IPS-20b (cell line): ENCODE measurements around the gene PLD1.
"Not testable (repeated sequence)": the region's sequence is repeated elsewhere in the genome, so short reads cannot be mapped to it uniquely, and the experiment has no call there.

ENCODE experiments used
- H3K27ac ChIP-seq: one replicate; pipeline ENCODE4 v1.5.1; 2013; ENCODE audit warnings: low read length
- H3K27me3 ChIP-seq: 2 replicates; pipeline ENCODE4 v1.6.1; 2013; ENCODE audit warnings: mild to moderate bottlenecking, low read length, inconsistent platforms; ENCODE audit not compliant: insufficient read depth
- H3K36me3 ChIP-seq: 2 replicates; pipeline ENCODE4 v1.6.1; 2013; ENCODE audit warnings: low read depth, mild to moderate bottlenecking, inconsistent platforms, low read length, moderate library complexity; ENCODE audit not compliant: insufficient read depth
- H3K4me1 ChIP-seq: 2 replicates; pipeline ENCODE4 v1.6.1; 2013; ENCODE audit warnings: mild to moderate bottlenecking, control low read depth, inconsistent platforms, low read length, moderate library complexity; ENCODE audit not compliant: insufficient read depth
- H3K4me3 ChIP-seq: 2 replicates; pipeline ENCODE4 v1.5.1; 2013; ENCODE audit warnings: mild to moderate bottlenecking, low read length, inconsistent platforms
- H3K9ac ChIP-seq: 2 replicates; pipeline ENCODE4 v1.6.1; 2013; ENCODE audit warnings: low read depth, mild to moderate bottlenecking, inconsistent platforms, low read length, moderate library complexity
- H3K9me3 ChIP-seq: 2 replicates; pipeline ENCODE4 v1.6.1; 2013; ENCODE audit warnings: mild to moderate bottlenecking, low read depth, low read length, inconsistent platforms; ENCODE audit not compliant: insufficient read depth

PLD1 gene

DNA sequence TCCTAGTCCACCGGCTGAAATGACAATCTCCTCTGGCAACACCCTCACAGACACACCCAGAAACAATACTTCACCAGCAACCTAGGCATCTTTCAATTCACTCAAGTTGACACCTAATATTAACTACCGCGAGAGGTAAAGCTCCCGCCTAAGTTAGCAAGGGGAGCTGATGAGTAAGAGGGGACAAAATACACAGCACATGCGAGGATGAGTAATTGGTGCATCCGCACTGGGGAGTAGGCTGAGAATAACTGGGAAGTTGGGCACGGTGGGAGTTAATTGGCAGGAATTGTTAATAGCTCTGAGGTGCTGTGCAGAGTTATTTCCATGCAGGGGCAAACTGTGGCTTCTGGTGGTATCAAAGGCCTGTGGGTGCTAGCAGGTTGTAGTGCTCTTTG, 14.5 kb upstream of the PLD1 start:
- peaks cover 15% of the 10 kb centered on the region; the same call in 1 of the 2 replicates for H3K4me1 ChIP-seq
- H3K27ac ChIP-seq = no peak overlapping the region
- no peak overlapping the region for H3K9ac ChIP-seq
- no peaks in the 10 kb centered on the region for H3K9me3 ChIP-seq
- no peaks in the 10 kb centered on the region for H3K27me3 ChIP-seq
- no peaks in the 10 kb centered on the region for H3K36me3 ChIP-seq
- H3K4me3 ChIP-seq = no peak overlapping the region

DNA sequence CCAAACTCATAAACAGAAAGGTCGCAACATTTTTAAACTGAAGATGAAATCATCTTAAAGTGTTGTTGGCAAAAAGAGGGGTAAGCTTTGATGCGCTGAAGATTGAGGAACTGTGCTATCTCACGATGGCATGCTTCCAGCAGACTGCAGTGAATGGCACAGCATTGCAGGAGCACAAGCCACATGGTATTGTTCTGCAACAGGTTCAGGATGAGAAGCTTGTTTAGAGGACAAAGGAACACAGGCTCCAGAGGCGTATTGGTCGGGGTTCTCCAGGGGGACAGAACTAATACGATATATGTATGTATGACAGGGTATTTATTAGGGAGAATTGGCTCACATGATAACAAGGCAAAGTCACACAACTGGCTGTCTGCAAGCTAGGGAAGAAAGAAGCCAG, 13.8 kb upstream of the PLD1 start:
- Histone ChIP-seq H3K27me3 (no peaks in the 10 kb centered on the region), H3K4me3 (no peak overlapping the region), H3K9me3 (no peaks in the 10 kb centered on the region), H3K9ac (no peak overlapping the region), H3K27ac (no peak overlapping the region), H3K4me1 (peaks cover 13% of the 10 kb centered on the region; the same call in 1 of the 2 replicates), H3K36me3 (no peaks in the 10 kb centered on the region)

DNA sequence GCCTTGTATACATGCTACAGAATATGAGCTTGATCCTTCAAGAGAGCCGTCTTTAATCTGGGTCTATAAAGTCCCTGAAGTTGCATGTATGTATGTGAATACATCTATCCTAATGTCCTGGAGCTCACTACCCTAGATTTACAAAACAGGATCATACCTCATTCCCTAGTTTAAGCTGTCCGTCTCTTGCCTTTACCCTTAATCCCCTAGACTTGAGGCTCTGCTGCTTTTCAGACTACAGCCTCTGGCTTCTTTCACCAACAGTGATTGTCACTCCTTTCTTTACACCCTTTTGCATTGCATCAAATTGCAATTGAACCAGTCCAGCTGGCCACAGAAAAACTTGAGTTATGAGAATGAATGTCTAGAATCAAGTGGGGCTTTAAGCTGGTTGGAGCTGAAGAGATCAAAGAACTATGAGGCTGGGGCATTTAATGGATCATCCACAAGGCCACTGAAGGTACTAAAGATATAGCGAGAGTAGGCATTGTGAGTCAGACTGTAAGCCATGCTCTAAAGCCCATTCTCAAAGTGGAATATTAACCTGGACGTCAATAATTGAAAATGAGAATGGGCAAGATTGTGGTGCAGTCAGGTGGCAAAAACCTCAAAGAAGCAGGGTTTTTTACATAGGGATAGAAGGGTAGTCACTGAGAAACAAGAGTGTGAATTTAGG, 12.3 kb upstream of the PLD1 start:
- H3K36me3 ChIP-seq = no peaks in the 10 kb centered on the region
- no peaks in the 10 kb centered on the region for H3K27me3 ChIP-seq
- H3K4me3 ChIP-seq = no peak overlapping the region
- H3K4me1 ChIP-seq = peaks cover 13% of the 10 kb centered on the region; the same call in 1 of the 2 replicates
- no peak overlapping the region for H3K27ac ChIP-seq
- no peak overlapping the region for H3K9ac ChIP-seq
- H3K9me3 ChIP-seq = no peaks in the 10 kb centered on the region

DNA sequence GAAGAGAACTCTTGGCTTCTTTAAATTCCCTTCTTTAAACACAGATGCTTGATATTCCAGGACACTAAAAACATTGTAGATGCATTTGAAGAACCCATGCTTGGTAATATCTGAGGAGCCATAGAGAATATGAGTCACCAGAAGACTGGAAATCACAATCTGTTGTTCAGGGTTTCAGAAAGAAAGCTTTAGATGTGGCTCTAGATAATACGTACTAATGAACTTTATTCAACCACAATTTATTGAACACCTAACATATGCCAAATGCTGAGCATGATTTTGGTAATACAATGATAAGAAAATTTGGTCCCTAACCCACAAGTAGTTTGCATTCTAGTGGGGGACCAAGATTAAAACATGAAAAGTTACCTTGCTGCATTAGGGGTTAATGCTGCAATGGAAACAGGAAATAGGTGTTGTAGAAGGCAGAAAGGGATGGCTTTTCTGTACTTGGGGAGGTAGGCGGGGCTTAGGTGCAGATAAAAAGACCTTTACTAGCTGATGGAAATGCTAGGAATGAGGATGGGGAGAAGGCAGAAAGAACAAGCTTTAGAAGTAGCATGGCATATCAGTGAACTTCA, 11.6 kb upstream of the PLD1 start:
- Histone ChIP-seq H3K4me3 (no peak overlapping the region), H3K9ac (no peak overlapping the region), H3K4me1 (peaks cover 13% of the 10 kb centered on the region; the same call in 1 of the 2 replicates), H3K9me3 (no peaks in the 10 kb centered on the region), H3K27me3 (no peaks in the 10 kb centered on the region), H3K36me3 (no peaks in the 10 kb centered on the region), H3K27ac (no peak overlapping the region)

DNA sequence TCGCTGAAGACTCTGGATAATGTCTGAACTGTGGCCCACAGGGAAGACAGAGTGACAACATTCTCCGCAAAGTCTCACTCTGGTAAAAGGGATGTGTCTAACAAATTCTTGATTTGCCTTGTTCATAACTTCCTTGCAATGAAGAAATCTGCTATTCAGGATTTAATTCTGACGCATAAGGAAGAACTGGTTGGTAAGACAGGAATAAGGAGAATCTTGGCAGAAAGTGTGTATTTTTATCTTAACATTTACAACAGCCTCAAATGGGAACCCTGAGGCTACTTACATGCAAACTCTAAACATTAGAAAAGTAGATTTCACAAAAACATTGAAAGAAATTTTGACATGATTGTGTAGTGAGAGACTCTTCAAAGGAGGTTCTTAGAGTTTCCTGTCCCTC, 10.8 kb upstream of the PLD1 start:
- no peak overlapping the region for H3K9ac ChIP-seq

DNA sequence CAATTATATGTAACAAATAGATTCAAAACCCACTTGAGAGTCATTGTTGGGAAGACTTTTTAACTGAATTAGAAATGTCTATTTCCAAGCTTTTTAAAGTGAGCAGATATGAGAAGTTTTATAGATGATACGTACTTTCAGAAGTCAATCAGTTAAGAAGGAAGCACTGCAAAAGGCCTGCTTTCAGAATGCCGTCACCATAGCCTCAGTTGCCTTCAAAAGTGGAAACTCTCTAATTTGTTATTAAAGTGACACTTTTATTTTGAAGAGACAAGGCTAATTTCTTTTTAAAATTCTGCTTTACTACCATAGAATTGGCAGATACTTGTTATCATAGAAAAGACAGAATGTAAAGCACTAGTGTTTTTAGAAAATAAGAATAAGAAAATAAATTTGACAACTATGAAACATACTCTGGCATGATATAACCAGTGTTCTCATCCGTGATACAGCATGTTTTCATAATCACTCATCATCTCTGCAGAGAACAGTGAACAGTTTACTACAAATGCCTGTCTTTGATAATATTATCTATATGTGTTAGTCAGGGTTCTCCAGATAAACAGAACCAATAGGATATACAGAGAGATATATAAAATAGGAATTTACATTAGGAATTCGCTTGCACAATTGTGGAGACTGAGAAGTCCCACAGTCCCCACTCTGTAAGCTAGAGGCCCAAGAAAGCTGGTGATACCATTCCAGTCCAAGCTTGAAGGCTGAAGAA, 7.0 kb upstream of the PLD1 start:
- Histone ChIP-seq H3K9ac (no peak overlapping the region), H3K36me3 (no peaks in the 10 kb centered on the region), H3K4me3 (no peak overlapping the region), H3K27ac (no peak overlapping the region), H3K9me3 (no peaks in the 10 kb centered on the region), H3K4me1 (no peaks in the 10 kb centered on the region), H3K27me3 (peaks cover 1% of the 10 kb centered on the region; the same call in 1 of the 2 replicates)

More for the DNA sequence above, 10.8 kb upstream of the PLD1 start:
- no peaks in the 10 kb centered on the region for H3K9me3 ChIP-seq
- peaks cover 13% of the 10 kb centered on the region; the same call in 1 of the 2 replicates for H3K4me1 ChIP-seq
- H3K27me3 ChIP-seq = no peaks in the 10 kb centered on the region
- no peaks in the 10 kb centered on the region for H3K36me3 ChIP-seq
- H3K4me3 ChIP-seq = no peak overlapping the region
- H3K27ac ChIP-seq = no peak overlapping the region

DNA sequence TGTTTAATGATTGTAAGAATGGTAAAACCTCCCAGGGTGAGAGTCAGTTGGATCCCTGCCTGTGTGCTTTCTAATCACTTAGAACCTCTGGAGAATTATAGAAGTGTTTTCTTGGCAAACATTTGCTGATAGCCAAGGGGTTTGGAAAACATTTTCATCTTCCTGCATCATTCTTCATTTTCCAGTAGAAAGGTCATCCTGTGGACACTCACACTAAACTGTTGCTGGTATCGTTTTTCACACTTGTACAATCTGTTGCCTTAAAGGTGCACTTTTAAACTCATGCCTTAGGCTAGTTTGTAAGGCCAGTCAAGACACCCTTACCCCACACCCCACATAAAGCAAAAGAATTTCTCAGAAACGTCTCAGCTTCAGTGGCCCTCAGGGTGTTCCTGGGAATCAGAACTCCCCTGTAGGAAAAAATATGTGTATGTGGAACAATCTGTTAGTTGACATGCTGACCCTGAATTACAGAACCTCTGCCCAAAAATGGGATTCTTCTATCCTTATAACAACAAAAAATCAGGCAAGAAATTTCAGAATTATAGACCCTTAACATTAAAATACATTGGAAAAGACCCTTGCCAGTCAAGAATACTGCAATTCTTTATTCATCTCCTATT, 5.8 kb upstream of the PLD1 start:
- peaks cover 13% of the 10 kb centered on the region for H3K27me3 ChIP-seq
- no peak overlapping the region for H3K27ac ChIP-seq
- H3K9ac ChIP-seq = no peak overlapping the region

DNA sequence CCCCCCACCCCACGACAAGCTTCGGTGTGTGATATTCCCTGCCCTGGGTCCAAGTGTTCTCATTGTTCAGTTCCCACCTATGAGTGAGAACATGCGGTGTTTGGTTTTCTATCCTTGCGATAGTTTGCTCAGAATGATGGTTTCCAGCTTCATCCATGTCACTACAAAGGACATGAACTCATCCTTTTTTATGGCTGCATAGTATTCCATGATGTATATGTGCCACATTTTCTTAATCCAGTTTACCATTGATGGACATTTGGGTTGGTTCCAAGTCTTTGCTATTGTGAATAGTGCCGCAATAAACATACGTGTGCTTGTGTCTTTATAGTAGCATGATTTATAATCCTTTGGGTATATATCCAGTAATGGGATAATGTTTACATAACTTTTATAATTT, 4.4 kb upstream of the PLD1 start:
- H3K4me1 ChIP-seq, H3K27ac ChIP-seq, H3K36me3 ChIP-seq, H3K4me3 ChIP-seq, H3K9ac ChIP-seq, H3K9me3 ChIP-seq: not testable (repeated sequence)
- peaks cover 27% of the 10 kb centered on the region for H3K27me3 ChIP-seq

More for the DNA sequence above, 5.8 kb upstream of the PLD1 start:
- Histone ChIP-seq H3K36me3 (no peaks in the 10 kb centered on the region), H3K4me3 (no peak overlapping the region), H3K9me3 (no peaks in the 10 kb centered on the region), H3K4me1 (no peaks in the 10 kb centered on the region)

DNA sequence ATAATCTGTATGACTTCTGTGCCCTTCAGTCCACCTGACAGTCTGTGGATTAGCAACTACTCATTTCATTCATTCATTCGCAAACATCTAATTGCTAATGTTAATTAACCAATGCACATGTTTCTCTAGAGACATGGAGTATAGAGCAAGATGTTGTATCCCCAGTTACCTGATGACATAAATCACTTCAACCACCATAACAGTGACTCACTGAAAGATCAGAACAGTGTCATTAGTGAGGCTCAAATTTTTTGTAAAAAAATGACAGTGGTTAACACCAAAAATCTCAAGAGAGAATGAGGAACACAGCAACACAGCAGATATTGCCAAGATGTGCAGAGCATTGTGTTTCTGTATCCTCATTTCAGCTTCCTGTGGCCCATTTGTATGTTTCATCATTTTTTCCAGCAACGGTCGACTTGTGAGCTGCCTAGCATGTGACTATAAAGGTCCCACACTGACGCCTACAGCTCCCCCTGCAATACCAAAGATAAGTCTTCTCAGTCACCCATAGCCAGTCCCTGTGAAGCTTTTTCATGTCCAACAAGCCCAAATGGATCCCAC, 3.7 kb upstream of the PLD1 start:
- H3K9me3 ChIP-seq = no peaks in the 10 kb centered on the region
- H3K9ac ChIP-seq = no peak overlapping the region
- H3K27me3 ChIP-seq = peaks cover 34% of the 10 kb centered on the region
- H3K36me3 ChIP-seq = no peaks in the 10 kb centered on the region
- no peak overlapping the region for H3K4me3 ChIP-seq
- no peak overlapping the region for H3K27ac ChIP-seq
- no peaks in the 10 kb centered on the region for H3K4me1 ChIP-seq

DNA sequence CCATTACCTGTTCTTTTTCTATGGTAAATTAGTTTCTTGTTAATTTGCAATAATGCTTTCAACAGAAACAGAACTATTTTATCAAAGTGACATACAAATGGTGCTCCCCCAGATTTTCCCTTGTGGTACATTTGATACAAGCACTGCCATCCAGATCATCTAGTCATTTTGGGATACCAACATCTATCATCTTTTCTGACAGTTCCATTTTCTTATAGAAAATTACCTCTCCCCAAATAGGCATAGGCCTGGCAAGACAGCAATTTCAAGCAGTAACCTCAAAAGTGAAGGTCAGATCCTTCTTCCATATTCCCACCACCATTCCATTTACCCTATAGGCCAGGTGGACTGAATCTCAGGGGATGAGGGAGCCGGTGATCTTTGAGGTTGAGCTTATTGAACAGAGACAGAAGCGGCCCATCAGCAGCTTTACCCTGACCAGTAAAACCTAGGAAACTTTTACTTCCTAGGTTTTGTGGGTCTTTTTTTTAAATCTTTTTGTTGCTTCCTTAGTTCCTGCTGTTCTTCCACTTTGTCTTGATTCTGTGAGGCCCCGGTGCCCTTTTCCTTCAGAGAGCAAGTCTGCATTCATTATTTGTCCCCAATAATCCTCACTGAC, 3.1 kb upstream of the PLD1 start:
- Histone ChIP-seq H3K4me3 (no peak overlapping the region), H3K27me3 (peaks cover 39% of the 10 kb centered on the region), H3K9me3 (no peaks in the 10 kb centered on the region), H3K27ac (no peak overlapping the region), H3K36me3 (no peaks in the 10 kb centered on the region), H3K9ac (no peak overlapping the region), H3K4me1 (no peaks in the 10 kb centered on the region)

DNA sequence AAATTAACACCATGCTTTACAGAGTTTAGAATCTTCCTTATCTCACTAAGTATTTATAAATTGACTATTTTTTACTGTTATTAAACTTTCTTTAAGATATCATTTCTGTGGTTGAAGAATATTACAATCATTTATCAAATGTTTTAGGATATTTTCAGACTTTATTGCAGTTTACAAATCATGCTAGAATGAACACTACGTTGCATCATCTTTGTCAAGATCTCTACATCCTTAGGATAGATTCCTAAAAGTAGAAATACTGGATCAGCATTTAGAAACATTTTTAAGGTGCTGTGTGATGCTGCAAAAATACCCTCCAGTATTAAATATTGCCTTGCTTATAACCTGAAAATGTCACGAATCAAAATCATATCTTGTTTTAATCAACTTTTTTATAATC, 2.5 kb upstream of the PLD1 start:
- no peak overlapping the region for H3K27ac ChIP-seq

More for the DNA sequence above, 2.5 kb upstream of the PLD1 start:
- H3K9me3 ChIP-seq = no peaks in the 10 kb centered on the region
- no peak overlapping the region for H3K4me3 ChIP-seq
- no peaks in the 10 kb centered on the region for H3K36me3 ChIP-seq
- H3K27me3 ChIP-seq = peaks cover 39% of the 10 kb centered on the region
- H3K4me1 ChIP-seq = no peaks in the 10 kb centered on the region
- H3K9ac ChIP-seq = no peak overlapping the region
